Uterus (tissue), 2 donors: ENCODE results near the gene CYP2U1.

Experiments
- CTCF ChIP-seq, 4 experiments: fragments of 200-600 bp in 2 of 4; fragments of 450-650 bp in 2 of 4; sonication (generic) in 2 of 4; IDR thresholded peaks; one replicate each; pipeline ENCODE4 v1.5.1; 2016 to 2019; ENCODE audit warnings: antibody characterized with exemption in 4 of 4, mild to moderate bottlenecking in 2 of 4, moderate library complexity in 1 of 4
- POLR2A ChIP-seq, 2 donors: fragments of 450-650 bp; IDR thresholded peaks; one replicate each; pipeline ENCODE4 v1.6.1; 2016; ENCODE audit warnings: antibody characterized with exemption in 2 of 2, mild to moderate bottlenecking in 1 of 2, moderate library complexity in 1 of 2

GRCh38 chr4:107901213-107901934, 30.0 kb upstream of the CYP2U1 start:
- no peak for TF ChIP-seq CTCF (IDR thresholded peaks at IDR 0.05)
- no peak for TF ChIP-seq POLR2A (IDR thresholded peaks at IDR 0.05)
